NCI-H1092 treated with DMSO at 0.1 percent for 48 hours (cell line): ENCODE results near the gene CDK17.
"Not testable (repeated sequence)": the region's sequence is repeated elsewhere in the genome, so short reads cannot be mapped to it uniquely, and the experiment has no call there.

ENCODE experiments used
- DNase-seq: peaks from one replicate; lab custom pipeline; 2025; lab: John Stamatoyannopoulos, UW

The CDK17 gene

DNA sequence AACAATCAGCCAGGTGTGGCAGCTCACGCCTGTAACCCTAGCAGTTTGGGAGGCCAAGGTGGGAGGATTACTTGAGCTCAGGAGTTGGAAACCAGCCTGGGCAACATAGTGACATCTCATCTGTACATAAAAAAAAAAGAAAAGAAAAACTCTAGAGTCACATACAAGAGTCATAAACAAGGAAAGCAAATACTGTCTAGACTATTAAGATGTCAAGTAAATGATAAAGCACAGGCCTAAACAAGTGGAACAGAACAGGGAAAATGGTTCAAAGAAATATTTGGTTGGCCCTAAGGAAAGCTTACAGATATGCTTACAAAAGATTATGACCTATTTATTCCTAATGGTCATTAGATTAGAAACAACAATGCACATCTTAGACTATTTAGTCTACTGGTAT is 12.3 kb downstream of the CDK17 start:
- DNase-seq = no peak

- DNase-seq = no peak
Observed at GRCh38 chr12:96386794-96387193, 13.4 kb downstream of the CDK17 start.

- no peak for DNase-seq
Observed at GRCh38 chr12:96383991-96384390, 16.2 kb downstream of the CDK17 start.

- DNase-seq = no peak
Observed at GRCh38 chr12:96383371-96383770, 16.9 kb downstream of the CDK17 start.

GRCh38 chr12:96379743-96380142 is 20.5 kb downstream of the CDK17 start:
- not testable (repeated sequence) for DNase-seq

DNA sequence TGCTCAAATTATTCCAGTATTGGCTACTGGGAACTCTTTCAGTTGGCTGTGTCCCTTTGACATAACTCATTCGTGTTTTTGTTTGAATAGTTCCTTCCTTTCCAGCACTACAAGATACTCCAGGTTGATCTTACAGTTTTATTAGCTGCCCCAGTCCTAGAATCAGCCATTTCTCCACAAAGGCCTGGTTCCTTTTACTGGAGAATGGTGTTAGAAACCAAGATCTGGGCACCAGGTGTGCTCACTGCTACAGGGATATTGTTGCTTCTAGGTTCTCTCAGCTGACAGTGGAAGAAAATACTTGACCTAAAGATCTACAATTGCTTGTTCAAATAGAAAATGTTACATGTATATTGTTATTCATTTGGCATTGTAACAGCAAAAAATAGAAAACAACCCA is 21.9 kb downstream of the CDK17 start:
- DNase-seq = no peak

DNA sequence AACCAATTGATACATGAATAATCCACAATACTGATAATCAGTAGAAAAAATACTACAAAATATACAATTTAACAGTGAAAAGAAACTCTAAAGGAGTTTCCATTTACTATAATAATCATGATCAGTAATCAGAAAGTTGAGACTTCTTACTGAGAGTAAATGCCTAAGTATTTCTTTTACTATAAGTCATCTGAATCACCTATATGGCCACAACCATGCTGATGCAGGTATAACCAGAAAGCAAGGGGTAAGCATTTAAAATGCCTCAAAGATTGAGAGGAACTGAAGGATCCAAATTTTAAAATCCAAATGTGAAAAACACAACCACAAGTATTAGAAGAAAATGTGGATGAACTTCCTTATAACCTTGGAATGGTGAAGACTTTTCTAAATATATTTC is 23.4 kb downstream of the CDK17 start:
- no peak for DNase-seq

- no peak for DNase-seq
Observed at GRCh38 chr12:96375841-96376604, 24.2 kb downstream of the CDK17 start.

GRCh38 chr12:96375170-96375569 is 25.1 kb downstream of the CDK17 start:
- no peak for DNase-seq

DNA sequence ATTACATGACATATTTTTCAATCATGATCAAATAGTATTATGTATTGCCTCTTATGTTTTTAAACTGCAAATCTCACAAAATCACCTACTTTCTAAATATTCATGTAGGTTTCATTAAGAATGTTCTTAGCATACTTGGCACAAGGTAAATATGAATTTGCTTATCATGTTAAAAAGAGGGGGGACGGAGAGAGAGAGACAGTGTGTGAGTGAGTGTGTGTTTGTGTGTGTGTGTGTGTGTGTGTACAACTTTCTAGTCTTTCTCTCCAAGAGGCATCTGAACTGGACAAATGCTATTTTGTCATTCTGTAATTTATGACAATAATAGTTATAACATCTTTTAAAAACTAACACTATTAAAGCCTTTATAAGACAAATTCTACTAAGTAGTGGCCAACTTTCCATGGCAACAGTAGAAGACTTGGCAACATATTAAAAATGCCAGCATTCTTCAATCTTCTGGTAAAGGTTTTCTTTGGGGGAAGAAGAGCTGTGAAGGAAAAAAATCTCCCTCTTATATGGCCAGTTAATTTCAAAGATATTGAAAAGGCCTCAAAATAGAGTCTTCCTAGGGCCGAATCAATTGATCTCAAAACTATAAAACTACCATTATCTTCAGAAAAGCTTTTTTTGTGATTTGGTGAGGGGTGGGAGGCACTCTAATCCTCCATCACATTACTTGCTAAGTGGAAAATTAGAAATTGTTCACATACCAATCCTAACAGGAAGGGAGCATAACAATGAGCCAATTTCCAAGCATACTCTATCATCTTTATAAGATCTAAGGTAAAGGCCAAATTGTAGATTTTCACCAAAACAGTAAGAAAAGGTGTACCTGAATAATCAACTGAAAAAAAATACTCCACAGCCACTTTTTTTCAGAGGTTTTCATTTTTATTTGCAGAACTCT is 28.2 kb downstream of the CDK17 start:
- no peak for DNase-seq

DNA sequence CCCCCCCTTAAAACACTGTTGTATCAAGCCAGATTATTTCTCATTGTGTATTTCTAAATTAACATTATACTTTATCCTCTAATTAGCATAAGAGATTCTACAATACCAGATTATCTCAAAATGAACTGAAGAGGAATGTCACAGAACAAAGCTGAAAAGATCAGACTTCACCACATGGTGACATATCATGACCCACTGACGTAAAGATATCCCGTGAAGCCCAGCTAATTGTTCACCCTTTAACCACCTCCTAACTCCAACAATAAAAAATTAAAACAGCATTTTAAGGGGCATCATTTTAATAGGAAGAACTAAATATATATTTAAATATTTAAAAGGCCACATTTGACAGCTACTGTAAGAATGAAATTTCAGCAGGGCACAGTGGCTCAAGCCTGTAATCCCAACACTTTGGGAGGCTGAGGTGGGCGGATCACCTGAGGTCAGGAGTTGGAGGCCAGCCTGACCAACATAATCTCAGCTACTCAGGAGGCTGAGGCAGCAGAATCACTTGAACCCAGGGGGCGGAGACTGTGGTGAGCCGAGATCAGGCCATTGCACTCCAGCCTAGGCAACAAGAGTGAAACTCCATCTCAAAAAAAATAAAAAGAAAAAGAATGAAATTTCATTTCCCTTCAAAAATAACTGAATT is 29.0 kb downstream of the CDK17 start:
- no peak for DNase-seq

DNA sequence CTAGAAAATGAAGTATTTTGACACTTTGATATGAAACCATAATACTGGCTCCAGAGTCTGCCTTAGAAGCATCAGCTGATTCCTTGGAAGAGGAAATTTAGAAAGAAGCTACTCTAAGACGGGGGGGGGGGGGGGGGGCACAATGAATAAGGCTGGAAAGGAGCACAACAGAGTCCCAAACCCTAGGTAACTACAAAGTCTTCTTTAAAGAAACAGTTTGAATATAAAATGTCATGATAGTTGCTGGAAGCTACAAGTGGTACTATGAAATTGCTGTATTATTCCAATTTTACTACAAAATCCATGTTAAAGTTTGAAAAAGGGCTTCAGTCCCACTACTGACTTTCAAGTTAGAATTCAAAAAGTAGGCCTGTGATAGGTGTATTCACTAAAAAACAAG is 31.6 kb downstream of the CDK17 start:
- DNase-seq = no peak

GRCh38 chr12:96368233-96368632 is 32.0 kb downstream of the CDK17 start:
- peak; percentile 88 for DNase-seq

DNA sequence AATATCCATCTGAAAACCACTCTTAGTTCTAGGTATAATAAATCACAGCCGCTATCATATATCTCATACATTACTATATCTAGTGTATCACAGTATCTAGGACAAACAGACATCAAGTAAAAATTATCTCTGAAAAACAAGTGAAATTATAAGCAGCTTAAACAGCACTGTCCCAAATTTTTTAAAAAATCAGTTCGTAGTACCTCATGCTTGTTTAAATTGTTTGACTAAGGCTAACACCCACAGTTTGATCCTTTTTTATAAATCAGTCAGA is 33.9 kb downstream of the CDK17 start:
- no peak for DNase-seq

DNA sequence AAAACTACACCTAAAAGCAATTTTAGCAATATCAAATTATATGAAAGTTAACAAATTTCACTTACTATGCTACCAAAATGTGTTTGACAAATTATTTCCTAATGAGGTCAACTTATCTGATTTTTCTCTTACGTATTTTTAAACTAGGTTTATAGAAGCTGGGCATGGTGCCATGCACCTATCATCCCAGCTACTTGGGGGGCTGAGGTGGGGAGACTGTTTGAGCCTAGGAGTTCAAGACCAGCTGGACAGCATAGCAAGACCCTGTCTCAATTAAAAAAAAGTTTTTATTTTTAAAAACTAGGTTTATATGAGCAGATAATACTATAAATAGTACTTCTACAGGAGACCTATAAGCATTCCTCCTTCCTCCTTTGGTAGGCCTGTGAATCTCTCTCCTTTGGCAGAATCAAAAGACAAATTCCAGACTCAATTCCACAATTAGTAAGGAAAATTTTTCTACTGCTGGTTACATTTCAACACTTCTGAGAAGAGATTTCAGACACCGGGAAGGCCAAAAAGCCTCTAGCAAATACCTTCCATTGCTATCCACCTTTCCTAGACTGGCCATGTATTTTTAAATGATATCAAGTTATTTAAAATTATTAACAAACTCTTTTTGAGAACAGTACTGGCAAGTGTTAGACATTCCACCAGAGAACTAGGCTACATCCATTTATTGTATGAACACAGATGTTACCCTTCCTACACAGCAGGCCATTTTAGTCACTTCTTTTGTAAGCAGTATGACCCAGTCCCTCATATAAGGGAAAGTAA is 34.4 kb downstream of the CDK17 start:
- no peak for DNase-seq

GRCh38 chr12:96364092-96364700 is 36.0 kb downstream of the CDK17 start:
- no peak for DNase-seq

DNA sequence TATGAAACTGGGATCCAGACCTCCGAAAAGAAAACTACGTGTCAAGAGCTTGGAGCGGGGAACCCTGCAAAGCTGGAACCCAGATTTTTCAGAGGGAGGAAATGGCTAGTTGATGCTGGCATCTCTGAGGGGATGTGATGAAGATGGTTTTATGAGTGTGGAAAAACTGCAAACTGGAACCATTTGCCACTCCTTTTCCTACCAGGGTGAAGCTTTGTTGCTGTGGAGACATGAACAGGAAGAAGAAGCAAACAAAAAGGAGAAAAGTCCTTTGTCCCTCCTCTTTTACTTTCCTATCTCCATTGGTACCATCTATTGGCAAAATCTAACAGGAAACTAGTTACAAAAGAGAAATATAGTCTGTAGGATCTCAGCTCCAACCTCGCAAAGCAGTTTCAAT is 39.2 kb downstream of the CDK17 start:
- no peak for DNase-seq

GRCh38 chr12:96360550-96360949 is 39.7 kb downstream of the CDK17 start:
- DNase-seq = no peak

GRCh38 chr12:96359328-96359727 is 40.9 kb downstream of the CDK17 start:
- no peak for DNase-seq

- DNase-seq = no peak
Observed at GRCh38 chr12:96356831-96357230, 43.4 kb downstream of the CDK17 start.

GRCh38 chr12:96354844-96355534 is 45.2 kb downstream of the CDK17 start:
- DNase-seq = no peak
